ENCODE data around the gene HIGD2A.

DNA sequence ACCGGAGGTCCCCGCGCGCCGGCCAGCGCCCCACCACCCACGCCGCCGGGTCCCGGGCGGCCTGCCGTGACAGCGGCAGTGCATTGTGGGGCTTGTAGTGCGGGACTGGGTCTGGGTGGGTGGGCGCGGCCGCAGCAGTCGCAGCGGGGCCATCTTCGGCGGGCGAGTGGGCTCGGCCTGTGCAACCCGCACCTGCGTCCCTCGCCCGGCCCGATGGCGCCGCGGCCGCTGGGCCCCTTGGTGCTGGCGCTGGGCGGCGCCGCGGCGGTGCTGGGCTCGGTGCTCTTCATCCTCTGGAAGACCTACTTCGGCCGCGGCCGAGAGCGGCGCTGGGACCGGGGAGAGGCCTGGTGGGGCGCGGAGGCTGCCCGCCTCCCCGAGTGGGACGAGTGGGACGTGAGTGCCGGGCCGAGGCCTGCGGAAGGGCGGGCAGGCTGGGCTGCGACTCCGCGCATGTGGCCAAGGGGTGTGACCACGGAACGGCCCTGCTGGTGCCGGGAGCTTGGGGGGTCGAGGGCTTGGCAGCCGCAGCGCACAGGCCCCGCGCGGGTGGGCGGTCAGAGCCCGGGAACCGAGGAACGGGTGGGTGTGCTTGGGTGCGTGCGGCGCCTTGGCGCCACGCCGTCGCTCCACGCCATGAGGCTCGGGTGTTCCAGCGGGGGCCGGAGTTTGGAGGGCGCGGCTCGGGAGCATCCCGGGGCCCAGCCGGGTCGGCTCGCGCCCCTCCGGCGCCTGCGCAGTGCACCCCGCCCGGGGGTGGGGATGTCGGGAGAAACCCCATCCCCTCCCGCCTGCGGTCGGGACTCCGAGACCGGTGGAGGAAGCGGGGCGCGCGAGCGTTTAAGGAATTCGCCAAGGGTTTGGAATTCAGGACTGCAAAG lies 23.0 kb upstream of the HIGD2A start, which contains the start of gene ARL10:
- no peak for TF ChIP-seq EZH2 (IDR thresholded peaks at IDR 0.05)
- TF ChIP-seq POLR2AphosphoS5 (IDR thresholded peaks at IDR 0.05; ENCODE audit: borderline replicate concordance, low read depth, low read length) = no peak; the same call in 1 of the 2 replicates
- TF ChIP-seq FOXP2 (optimal IDR thresholded peaks at IDR 0.05; ENCODE audit: control extremely low read depth, extremely low read length, insufficient read depth) = no peak
